ENCODE results near the gene CPNE7.

DNA sequence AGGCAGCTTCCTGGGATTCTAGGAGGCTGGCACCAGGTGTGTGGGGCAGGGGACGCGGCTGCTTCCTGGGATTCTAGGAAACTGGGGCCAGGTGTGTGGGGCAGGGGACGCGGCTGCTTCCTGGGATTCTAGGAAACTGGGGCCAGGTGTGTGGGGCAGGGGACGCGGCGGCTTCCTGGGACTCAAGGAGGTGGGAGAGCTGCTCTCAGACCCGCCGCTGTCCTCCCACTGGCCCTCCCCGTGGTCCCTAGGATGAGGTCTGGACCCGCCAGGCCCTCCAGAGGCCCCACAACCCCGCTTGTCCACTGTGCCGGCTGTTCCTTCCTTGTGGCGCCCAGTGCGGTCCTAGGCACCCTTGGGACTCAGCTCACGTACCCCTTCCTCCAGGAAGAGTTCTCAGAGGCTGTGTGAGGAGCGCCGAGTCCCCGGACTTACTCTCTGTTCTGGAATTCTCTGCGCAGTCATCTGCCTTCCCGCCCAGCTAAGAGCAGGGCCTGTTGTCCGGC, 38.4 kb downstream of the CPNE7 start:
- TF ChIP-seq, protein P1, sequence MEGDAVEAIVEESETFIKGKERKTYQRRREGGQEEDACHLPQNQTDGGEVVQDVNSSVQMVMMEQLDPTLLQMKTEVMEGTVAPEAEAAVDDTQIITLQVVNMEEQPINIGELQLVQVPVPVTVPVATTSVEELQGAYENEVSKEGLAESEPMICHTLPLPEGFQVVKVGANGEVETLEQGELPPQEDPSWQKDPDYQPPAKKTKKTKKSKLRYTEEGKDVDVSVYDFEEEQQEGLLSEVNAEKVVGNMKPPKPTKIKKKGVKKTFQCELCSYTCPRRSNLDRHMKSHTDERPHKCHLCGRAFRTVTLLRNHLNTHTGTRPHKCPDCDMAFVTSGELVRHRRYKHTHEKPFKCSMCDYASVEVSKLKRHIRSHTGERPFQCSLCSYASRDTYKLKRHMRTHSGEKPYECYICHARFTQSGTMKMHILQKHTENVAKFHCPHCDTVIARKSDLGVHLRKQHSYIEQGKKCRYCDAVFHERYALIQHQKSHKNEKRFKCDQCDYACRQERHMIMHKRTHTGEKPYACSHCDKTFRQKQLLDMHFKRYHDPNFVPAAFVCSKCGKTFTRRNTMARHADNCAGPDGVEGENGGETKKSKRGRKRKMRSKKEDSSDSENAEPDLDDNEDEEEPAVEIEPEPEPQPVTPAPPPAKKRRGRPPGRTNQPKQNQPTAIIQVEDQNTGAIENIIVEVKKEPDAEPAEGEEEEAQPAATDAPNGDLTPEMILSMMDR (IDR thresholded peaks at IDR 0.05; ENCODE audit: insufficient read depth, low read length, poor library complexity, severe bottlenecking), result no peak
- TF ChIP-seq EZH2phosphoT487 (conservative IDR thresholded peaks at IDR 0.05; ENCODE audit: low read length), result no peak

Data from SU-DHL-6 (cell line).